Loucy (cell line): Measurements from ENCODE around the gene KLHDC8A.

Experiments
- H2AFZ ChIP-seq: fragments of 200-600 bp; sonication (generic); 2 replicates; pipeline ENCODE4 v1.6.0; 2016; ENCODE audit warnings: antibody characterized with exemption, mild to moderate bottlenecking, low read length, moderate library complexity
- H3F3A ChIP-seq: fragments of 200-600 bp; 2 replicates; pipeline ENCODE4 v1.6.0; 2016; ENCODE audit warnings: antibody characterized with exemption, low read depth, mild to moderate bottlenecking
- H3K27me3 ChIP-seq: fragments of 200-600 bp; sonication (generic); 2 replicates; pipeline ENCODE4 v1.6.1; 2014; ENCODE audit warnings: low read length, mild to moderate bottlenecking; ENCODE audit not compliant: insufficient read depth, poor library complexity, severe bottlenecking
- H3K36me3 ChIP-seq: fragments of 200-600 bp; sonication (generic); 2 replicates; pipeline ENCODE4 v1.6.1; 2016; ENCODE audit warnings: low read length; ENCODE audit not compliant: insufficient read depth
- H3K4me1 ChIP-seq: fragments of 200-600 bp; sonication (generic); 2 replicates; pipeline ENCODE4 v1.5.1; 2014; ENCODE audit warnings: low read length, mild to moderate bottlenecking; ENCODE audit not compliant: insufficient read depth, poor library complexity, severe bottlenecking
- H3K4me2 ChIP-seq: fragments of 200-600 bp; sonication (generic); 2 replicates; pipeline ENCODE4 v1.6.0; 2014; ENCODE audit warnings: antibody characterized with exemption, low read length, low read depth, mild to moderate bottlenecking; ENCODE audit not compliant: poor library complexity, severe bottlenecking
- H3K4me3 ChIP-seq: fragments of 200-600 bp; sonication (generic); 2 replicates; pipeline ENCODE4 v1.5.1; 2014; ENCODE audit warnings: low read length, mild to moderate bottlenecking, mixed read lengths; ENCODE audit not compliant: poor library complexity, severe bottlenecking
- H3K79me2 ChIP-seq: fragments of 200-600 bp; sonication (generic); 2 replicates; pipeline ENCODE4 v1.6.1; 2014; ENCODE audit warnings: low read length; ENCODE audit not compliant: insufficient read depth
- H3K9ac ChIP-seq: fragments of 200-600 bp; sonication (generic); 2 replicates; pipeline ENCODE4 v1.6.0; 2014; ENCODE audit warnings: mild to moderate bottlenecking, low read depth, low read length, moderate library complexity; ENCODE audit not compliant: poor library complexity, severe bottlenecking
- H3K9me2 ChIP-seq: fragments of 200-600 bp; sonication (generic); replicated peaks from 2 replicates; pipeline ENCODE4 v1.6.1; 2016; ENCODE audit warnings: low read depth, low read length, mixed read lengths
- H3K9me3 ChIP-seq: fragments of 200-600 bp; sonication (generic); 2 replicates; pipeline ENCODE4 v1.6.1; 2014; ENCODE audit warnings: mild to moderate bottlenecking, antibody characterized with exemption, low read length, low read depth; ENCODE audit not compliant: insufficient read depth
- H4K20me1 ChIP-seq: fragments of 200-600 bp; sonication (generic); 2 replicates; pipeline ENCODE4 v1.6.0; 2014; ENCODE audit warnings: antibody characterized with exemption, low read length, mild to moderate bottlenecking; ENCODE audit not compliant: insufficient read depth, poor library complexity, severe bottlenecking
- CTCF ChIP-seq: fragments of 200-600 bp; sonication (generic); conservative IDR thresholded peaks from 2 replicates; pipeline ENCODE4 v1.5.1; 2014; ENCODE audit warnings: mild to moderate bottlenecking, antibody characterized with exemption, low read length
- EZH2phosphoT487 ChIP-seq: fragments of 200-600 bp; IDR thresholded peaks from 2 replicates; pipeline ENCODE4 v1.6.1; 2018; ENCODE audit warnings: antibody characterized with exemption, mild to moderate bottlenecking, moderate library complexity, borderline replicate concordance

KLHDC8A gene

DNA sequence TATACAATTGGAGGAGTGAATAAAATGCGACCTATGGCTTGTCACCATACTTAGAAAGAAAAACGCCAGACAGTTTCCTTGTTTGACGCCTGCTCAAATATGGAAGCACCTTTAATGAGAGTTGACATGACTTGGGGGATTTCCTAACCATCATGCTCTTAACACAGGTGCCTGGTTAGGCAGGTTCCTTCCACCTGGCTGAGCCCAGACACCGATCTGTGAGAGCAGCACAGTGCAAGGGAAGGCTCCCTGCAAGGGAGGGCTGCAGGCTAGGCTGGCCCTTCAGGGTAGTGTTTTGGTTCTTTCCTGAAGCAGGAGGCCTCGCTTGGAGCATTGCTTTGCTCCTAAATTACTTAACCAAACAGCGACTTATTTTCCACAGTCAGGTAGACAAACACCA, 24.6 kb upstream of the KLHDC8A start:
- TF ChIP-seq EZH2phosphoT487 (no peak), CTCF (no peak)
- H3K4me3 ChIP-seq = no peak overlapping the region
- H3K9me2 ChIP-seq = no peaks in the 10 kb centered on the region
- no peak overlapping the region for H3K4me2 ChIP-seq
- no peaks in the 10 kb centered on the region for H4K20me1 ChIP-seq
- H3K79me2 ChIP-seq = no peaks in the 10 kb centered on the region
- no peaks in the 10 kb centered on the region for H3K27me3 ChIP-seq
- H3F3A ChIP-seq = no peaks in the 10 kb centered on the region
- H3K9ac ChIP-seq = no peak overlapping the region
- no peak overlapping the region for H2AFZ ChIP-seq
- H3K4me1 ChIP-seq = no peaks in the 10 kb centered on the region
- no peaks in the 10 kb centered on the region for H3K36me3 ChIP-seq
- H3K9me3 ChIP-seq = no peaks in the 10 kb centered on the region

GRCh38 chr1:205380882-205381281, 24.2 kb upstream of the KLHDC8A start:
- H3F3A ChIP-seq = no peaks in the 10 kb centered on the region
- no peak overlapping the region for H3K9ac ChIP-seq
- H3K9me2 ChIP-seq = no peaks in the 10 kb centered on the region
- TF ChIP-seq EZH2phosphoT487 = no peak
- TF ChIP-seq CTCF = no peak
- H3K4me3 ChIP-seq = no peak overlapping the region
- no peaks in the 10 kb centered on the region for H3K27me3 ChIP-seq
- no peak overlapping the region for H2AFZ ChIP-seq
- H3K4me2 ChIP-seq = no peak overlapping the region
- H4K20me1 ChIP-seq = no peaks in the 10 kb centered on the region
- no peaks in the 10 kb centered on the region for H3K9me3 ChIP-seq
- no peaks in the 10 kb centered on the region for H3K4me1 ChIP-seq
- no peaks in the 10 kb centered on the region for H3K79me2 ChIP-seq
- H3K36me3 ChIP-seq = no peaks in the 10 kb centered on the region

DNA sequence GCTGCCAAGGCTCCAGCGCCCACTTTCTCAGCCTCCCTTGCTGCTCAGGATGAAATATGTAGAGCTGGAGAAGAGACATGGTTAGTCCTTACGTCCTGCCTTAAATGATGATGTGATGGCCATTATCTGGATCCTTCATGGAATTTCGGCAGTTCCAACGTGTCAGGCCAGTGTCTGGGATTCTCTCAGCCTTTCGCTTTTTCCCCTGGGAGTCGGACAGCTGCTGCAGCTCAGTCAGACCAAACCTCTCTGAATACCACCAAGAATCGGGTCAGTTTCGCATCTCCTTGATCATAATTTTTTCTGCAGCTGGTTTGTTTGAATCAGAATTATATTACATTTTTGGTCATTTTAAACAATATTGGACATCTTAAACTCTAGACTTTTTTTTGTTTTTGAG, 22.3 kb upstream of the KLHDC8A start:
- Histone ChIP-seq H3K79me2 (no peaks in the 10 kb centered on the region), H3K4me1 (peaks cover 3% of the 10 kb centered on the region), H3K27me3 (no peaks in the 10 kb centered on the region), H3F3A (no peaks in the 10 kb centered on the region), H3K4me3 (no peak overlapping the region), H3K4me2 (no peak overlapping the region), H3K36me3 (no peaks in the 10 kb centered on the region), H3K9ac (no peak overlapping the region), H4K20me1 (no peaks in the 10 kb centered on the region), H3K9me3 (no peaks in the 10 kb centered on the region), H2AFZ (no peak overlapping the region), H3K9me2 (no peaks in the 10 kb centered on the region)
- TF ChIP-seq EZH2phosphoT487 (no peak), CTCF (no peak)
